ENCODE data around the gene MAPK9. TPM values are rescaled to one million over a fixed set of nuclear protein-coding genes. Genes with fewer than 3 reads are reported as not detected.

The MAPK9 gene
- total RNA-seq, 1 experiment from 2014 or later, result 19.0 TPM

DNA sequence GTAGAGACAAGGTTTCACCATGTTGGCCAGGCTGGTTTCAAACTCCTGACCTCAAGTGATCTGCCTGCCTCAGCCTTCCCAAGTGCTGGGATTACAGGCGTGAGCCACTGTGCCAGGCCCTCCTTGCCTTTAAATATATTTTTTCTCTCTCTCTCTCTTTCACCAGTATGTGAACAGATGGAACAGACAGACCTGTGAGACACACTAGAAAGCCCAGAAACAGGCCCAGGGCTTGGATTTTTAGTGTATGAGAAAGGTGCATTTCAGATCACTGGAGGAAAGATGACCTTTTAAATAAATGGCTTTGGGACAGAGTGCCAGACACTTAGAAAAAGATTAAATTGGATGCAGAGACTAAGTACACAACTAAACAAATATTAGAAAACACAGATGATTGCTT is 86.0 kb downstream of the MAPK9 start:
- no peak for DNase-seq (ENCODE audit: low read depth)

DNA sequence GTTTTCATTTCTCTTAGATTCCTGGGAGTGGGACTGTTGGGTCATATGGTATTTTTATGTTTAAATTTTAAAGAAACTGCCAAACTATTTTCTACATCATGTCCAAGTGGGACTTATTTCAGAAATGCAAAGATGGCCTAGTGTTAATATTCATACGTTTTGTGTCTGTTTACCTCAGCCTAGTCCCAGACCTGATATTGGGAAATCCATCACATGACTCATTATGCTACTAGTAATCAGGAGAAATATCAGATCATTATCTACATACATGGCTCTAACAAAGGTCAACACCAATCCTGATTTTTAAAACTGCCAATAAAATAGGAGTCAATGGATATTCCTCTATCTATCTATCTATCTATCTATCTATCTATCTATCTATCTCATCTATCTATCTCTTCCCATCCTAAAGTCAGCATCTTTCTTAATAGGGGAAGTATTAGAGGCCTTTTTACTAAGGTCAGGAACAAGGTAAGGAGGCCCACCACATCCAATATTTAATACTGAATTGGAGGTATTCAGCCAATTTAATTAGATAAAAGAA is 87.5 kb downstream of the MAPK9 start:
- DNase-seq (ENCODE audit: low read depth), result no peak

DNA sequence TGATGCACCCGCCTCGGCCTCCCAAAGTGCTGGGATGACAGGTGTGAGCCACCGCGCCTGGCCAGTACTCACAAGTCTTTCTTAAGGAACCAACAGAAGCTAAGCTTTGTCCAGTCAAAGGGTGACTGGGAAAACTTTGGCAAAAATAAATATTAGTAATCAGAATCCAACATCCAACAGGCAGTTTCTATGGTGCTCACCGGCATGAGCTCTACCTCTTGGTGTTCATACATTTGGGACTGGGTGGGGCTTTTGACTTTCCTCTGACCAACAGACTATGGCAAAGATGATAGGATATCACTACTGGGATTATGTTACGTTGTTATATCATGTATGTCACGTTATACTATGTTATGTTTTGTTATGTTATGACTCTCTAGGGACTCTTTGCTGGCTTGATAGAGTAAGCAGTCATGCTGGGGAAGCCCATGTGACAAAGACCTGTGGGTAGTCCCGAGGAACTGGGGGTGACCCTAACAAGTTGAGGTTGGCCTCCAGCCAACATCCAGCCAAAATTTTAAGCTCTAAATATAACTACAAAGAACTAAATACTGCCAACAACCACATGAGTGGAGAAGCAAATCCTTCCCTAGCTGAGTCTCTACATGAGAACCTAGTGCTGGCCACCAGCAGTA is 88.8 kb downstream of the MAPK9 start:
- no peak for DNase-seq (ENCODE audit: low read depth)

DNA sequence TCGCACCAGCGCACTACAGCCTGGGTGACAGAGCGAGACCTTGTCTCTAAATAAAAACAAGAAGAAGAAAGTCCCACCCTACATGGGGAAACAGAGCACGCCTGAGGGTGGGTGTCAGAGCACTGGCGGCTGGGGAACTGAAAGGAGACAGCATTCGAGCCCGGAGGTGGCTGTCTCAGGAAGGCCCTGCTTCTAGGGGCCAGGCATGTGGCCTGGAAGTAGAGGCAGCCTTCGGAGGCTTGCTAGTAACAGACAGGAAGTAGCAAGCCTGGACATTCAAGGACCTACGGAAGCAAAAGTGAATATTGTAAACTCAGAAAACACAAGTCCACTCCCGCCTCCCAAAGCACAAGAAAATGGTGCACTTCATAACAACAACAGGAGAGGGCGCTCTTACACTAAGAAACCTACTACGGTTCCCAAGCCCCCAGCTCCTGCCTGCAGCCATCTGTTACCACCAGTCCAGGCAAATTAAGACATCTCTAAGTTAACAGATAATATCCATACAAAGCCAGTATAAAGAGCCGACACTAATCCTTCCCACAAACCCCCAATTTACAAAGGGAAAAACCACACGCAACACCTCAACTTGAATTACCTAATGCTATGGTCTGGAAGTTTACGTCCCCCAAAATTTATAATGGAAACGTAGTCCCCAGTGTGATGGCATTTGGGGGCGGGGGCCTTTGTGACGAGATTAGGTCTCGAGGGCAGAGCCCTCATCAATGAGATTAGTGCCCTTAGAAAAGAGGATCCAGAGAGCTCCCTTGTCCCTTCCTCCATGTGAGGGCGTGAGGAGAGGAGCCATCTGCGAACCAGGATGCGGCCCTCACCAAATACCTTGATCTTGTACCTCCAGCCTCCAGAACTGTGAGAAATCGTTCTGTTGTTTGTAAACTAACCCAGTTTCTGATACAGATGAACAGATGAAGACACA is 90.6 kb downstream of the MAPK9 start:
- no peak for DNase-seq (ENCODE audit: low read depth)

DNA sequence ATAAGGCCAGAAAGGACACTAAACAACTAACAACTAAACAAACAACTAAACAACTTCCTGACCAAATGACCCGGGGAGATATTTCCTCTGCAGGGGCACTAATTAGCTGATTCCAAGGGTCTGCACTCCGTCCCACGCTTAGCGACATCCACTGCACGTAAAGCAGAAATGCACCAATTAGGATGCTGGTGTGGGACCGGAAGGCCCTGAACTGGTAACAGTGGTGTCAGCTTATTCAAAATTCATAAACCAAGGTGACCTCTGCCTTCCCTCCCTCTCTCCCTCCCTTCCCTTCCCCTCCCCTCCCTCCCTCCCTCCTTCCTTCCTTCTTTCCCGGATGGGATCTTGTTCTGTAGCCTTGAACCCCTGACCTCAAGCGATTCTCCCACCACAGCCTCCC is 92.5 kb downstream of the MAPK9 start:
- DNase-seq (ENCODE audit: low read depth), result no peak

DNA sequence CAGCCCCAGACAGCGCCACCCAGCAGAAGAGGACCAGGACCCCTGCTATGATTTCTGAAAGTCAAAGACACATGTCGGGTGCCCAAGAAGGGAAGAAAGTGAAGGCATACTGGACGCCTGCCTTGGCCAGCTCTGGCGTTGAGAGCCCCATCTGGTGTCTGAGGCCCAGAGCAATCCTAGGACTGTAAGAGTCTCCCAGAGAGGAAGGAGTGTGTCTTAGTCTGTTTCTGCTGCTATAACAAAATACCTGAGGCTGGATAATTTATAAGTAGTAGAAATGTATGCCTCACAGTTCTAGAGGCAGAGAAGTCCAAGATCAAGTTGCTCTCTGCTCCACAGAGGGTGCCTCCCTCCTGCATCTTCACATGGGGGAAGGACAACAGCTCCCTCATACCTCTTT is 93.7 kb downstream of the MAPK9 start:
- no peak for DNase-seq (ENCODE audit: low read depth)

DNA sequence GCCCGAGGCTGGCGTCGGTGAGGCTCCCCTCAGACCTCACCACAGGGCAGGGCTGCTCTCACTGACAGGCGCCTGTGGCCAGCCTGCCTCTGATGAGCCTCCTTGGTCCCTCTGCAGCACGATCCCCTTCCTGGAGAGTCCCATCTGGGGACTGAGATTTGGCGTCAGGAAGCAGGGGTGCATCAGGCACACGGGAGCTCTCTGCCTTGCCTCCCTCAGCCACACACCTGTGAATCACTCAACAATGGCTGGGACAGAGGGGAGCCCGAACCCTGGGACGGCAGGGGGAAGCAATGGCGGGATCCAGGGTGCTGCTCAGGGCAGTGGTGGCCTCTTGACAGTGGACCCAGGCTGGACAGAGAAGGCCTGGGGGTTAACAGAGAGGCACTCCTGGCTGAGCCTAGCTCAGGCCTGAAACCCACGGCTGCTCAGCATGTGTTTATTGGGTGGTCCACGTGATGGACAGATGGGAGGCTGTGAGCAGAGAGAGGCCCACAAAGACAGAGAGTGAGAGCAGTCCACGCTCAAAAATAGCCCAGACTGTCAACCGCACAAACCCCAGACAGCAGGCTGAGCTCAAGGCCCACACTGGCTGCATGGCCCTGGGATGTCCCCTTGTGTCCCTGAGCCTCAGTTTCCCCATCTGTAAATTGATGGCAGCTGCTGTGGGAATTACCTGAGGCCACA is 94.7 kb downstream of the MAPK9 start:
- DNase-seq (ENCODE audit: low read depth), result no peak

DNA sequence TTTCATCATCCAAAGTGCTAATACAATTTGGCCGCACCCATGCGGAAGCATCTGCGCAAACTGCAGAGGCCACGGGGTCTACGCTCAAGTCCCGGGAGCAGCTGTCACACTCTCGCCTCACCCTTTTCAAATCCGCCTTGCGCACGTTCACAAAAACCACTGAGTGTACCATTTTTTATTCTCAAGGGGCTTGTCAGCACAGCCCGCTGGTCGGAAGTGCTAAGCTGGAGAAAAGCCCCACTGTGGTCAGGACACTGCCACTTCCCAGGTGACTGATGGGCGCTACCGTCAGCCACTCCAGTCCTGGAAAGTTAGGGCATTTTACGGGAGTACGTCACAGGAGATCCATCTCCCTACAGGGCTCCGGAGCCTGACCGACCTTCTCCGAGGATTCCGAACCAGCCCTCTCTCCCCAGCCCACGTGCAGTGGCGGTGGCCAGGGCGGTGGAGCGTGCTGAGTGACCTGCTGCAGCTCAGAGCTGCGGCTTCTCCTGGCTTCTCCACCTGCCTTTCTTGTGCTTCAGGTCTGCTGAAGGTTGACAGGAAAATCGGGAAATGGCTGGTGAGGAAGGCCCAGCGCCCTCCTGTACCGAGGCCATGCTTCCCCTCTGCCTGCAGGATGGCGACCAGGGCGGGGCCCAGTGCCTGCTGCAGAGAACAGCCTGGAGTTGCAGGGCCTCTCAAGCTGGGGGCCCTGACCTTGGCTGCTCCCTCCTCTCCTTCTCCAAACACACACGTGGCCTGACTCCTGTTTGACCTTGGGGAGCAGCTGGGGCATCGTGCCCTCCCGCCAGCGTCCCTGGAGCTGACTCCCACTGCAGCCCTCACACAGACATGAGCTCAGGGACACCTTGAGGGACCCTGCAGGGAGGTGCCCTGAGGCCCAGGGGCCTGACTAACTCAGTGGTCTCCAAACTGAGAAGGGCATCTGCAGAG is 97.2 kb downstream of the MAPK9 start:
- DNase-seq (ENCODE audit: low read depth), result no peak

DNA sequence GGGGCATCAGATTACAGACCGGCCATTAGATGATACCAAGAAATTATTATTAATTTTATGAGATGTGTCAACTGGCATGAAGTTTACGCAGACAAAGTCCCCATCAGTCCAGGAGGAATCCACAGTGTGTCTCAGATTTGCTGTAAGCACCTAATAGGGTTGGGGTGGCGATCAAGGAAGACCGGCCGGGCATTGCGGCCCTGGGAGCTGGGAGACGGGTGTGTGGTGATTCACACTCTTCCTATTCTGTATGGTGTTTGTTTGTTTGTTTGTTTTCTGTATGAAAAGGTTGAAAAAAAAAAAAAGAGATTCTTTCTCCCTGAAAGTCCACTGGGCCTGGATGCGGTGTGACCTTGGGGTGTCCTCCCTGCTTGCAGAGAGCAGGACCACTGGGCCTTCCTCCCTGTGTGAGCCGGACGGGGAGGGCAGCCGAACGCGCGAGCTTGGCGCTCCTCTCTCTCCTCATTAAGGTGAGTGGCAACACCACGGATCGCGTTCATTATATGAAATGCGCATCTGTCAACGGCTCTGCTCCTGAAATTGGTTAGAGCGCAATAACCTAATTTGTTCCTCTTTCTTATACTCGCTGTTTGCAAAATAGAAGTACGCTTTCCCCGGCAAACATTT is 98.0 kb downstream of the MAPK9 start:
- DNase-seq (ENCODE audit: low read depth), result no peak

DNA sequence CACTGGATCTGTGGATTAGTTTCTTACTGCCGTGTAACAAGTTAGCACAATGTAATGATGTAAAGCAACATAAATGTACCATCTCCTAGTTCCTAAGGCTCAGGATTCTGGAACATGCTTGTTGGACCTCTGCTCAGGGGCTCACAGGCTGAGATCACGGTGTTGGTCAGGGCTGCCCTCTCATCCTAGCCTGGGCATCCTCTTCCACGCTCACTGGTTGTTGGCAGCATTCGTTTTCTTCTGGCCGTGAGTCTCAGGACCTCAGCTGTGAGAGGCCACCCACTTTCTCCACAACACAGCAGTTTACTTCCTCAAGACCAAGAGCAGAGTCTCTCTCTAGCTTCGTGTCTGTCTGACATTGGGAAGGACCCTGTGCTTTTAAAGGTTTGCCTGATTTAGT is 100.2 kb downstream of the MAPK9 start:
- DNase-seq (ENCODE audit: low read depth), result no peak

DNA sequence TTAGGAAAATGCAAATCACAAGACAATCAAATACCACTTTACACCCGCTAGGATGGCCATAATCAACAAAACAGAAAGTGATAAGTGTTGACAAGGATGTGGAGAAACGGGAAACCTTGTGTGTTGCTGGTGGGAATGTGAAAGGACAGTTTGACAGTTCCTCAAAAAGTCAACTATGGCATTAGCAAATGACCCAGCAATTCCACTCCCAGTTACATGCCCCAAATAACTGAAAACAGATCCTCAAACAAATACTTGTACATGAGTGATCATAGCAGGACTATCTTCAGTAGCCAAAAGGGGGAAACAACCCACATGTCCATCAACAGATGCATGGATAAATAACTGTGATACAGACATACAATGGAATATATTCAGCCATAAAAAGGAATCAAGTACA is 104.1 kb downstream of the MAPK9 start:
- no peak for DNase-seq (ENCODE audit: low read depth)

Other genes starting within 250 kb of the MAPK9 start
- gene RNF130, start 220.3 kb downstream of the MAPK9 start, total RNA-seq (2014; rRNA removed; shearing (Covaris generic)), result 27.1 and 38.4 TPM in 2 replicates
- gene RASGEF1C, start 82.9 kb downstream of the MAPK9 start, total RNA-seq (2014; rRNA removed; shearing (Covaris generic)), result 0.24 and 2.0 TPM in 2 replicates
- 13.9 and 15.8 TPM in 2 replicates for gene GFPT2, start 61.3 kb upstream of the MAPK9 start, total RNA-seq (2014; rRNA removed; shearing (Covaris generic))
- 7.3 and 7.6 TPM in 2 replicates for gene CNOT6, start 202.3 kb upstream of the MAPK9 start, total RNA-seq (2014; rRNA removed; shearing (Covaris generic))

Data from RPMI7951 (cell line).